CD14-positive monocyte (primary cell): ENCODE data around the gene OLIG2. TPM values are rescaled to one million over a fixed set of nuclear protein-coding genes. Genes with fewer than 3 reads are reported as not detected.

Experiments
- DNase-seq, 3 donors: peaks; one replicate each; pipeline ENCODE4 v3.0.0-alpha.2; 2011 to 2022
- H2AFZ ChIP-seq: 2 replicates; pipeline ENCODE4 v1.6.0; 2012; ENCODE audit warnings: mild to moderate bottlenecking, low read depth, low read length, inconsistent platforms; ENCODE audit not compliant: insufficient read depth, poor library complexity, severe bottlenecking
- H3K27ac ChIP-seq, 2 donors: 1 replicate in 1 of 2; 2 replicates in 1 of 2; pipeline ENCODE4 v1.5.1; 2012 to 2013; ENCODE audit warnings: low read length in 2 of 2, control low read depth in 1 of 2, inconsistent platforms in 1 of 2, low read depth in 1 of 2, mild to moderate bottlenecking in 1 of 2
- H3K27me3 ChIP-seq, 2 donors: one replicate each; pipeline versions ENCODE4 v1.6.0 to v1.6.1; 2011 to 2013; ENCODE audit warnings: low read length in 2 of 2; ENCODE audit not compliant: control insufficient read depth in 2 of 2, insufficient read depth in 2 of 2
- H3K36me3 ChIP-seq, 2 donors: replicated peaks in 1 of 2; 1 replicate in 1 of 2; 2 replicates in 1 of 2; pipeline versions ENCODE4 v1.5.1 to v1.6.1; 2012 to 2013; ENCODE audit warnings: low read length in 2 of 2, control low read depth in 1 of 2, inconsistent platforms in 1 of 2, mild to moderate bottlenecking in 1 of 2; ENCODE audit not compliant: insufficient read depth in 2 of 2, control insufficient read depth in 1 of 2
- H3K4me1 ChIP-seq, 2 donors: 1 replicate in 1 of 2; 2 replicates in 1 of 2; pipeline versions ENCODE4 v1.5.1 to v1.6.1; 2012 to 2013; ENCODE audit warnings: low read length in 2 of 2, control low read depth in 1 of 2, inconsistent platforms in 1 of 2, mild to moderate bottlenecking in 1 of 2, moderate library complexity in 1 of 2; ENCODE audit not compliant: insufficient read depth in 2 of 2, control insufficient read depth in 1 of 2
- H3K4me2 ChIP-seq: replicated peaks from 2 replicates; pipeline ENCODE3; 2012; ENCODE audit warnings: low read length, moderate library complexity, mild to moderate bottlenecking; ENCODE audit not compliant: poor library complexity, severe bottlenecking; ENCODE audit errors: extremely low read depth
- H3K4me3 ChIP-seq, 3 experiments: fragments of 200-600 bp in 1 of 3; sonication (generic) in 1 of 3; replicated peaks in 1 of 3; 1 replicate in 2 of 3; 2 replicates in 1 of 3; pipeline ENCODE4 v1.5.1; 2011 to 2013; ENCODE audit warnings: low read length in 3 of 3, mild to moderate bottlenecking in 3 of 3, control low read depth in 2 of 3, low read depth in 2 of 3, inconsistent platforms in 1 of 3, moderate library complexity in 1 of 3
- H3K79me2 ChIP-seq: 2 replicates; pipeline ENCODE4 v1.6.0; 2012; ENCODE audit warnings: mild to moderate bottlenecking, control low read depth, inconsistent platforms, low read length, moderate library complexity; ENCODE audit not compliant: insufficient read depth
- H3K9ac ChIP-seq: 2 replicates; pipeline ENCODE4 v1.6.0; 2017; ENCODE audit warnings: low read length, mild to moderate bottlenecking; ENCODE audit not compliant: insufficient read depth, poor library complexity, severe bottlenecking
- H3K9me3 ChIP-seq, 2 donors: replicated peaks in 1 of 2; 1 replicate in 1 of 2; 2 replicates in 1 of 2; pipeline versions ENCODE4 v1.5.1 to v1.6.1; 2012 to 2013; ENCODE audit warnings: low read length in 2 of 2, control low read depth in 1 of 2; ENCODE audit not compliant: control insufficient read depth in 1 of 2, insufficient read depth in 1 of 2
- H4K20me1 ChIP-seq: 2 replicates; pipeline ENCODE4 v1.6.0; 2012; ENCODE audit warnings: mild to moderate bottlenecking, low read length, control low read depth, moderate library complexity; ENCODE audit not compliant: insufficient read depth
- H3K27ac Mint-ChIP-seq, 7 donors: one replicate each; pipeline ENCODE4 v1.8.0; 2020; ENCODE audit warnings: mild to moderate bottlenecking in 7 of 7, mixed read lengths in 7 of 7, moderate library complexity in 6 of 7, inconsistent platforms in 2 of 7
- H3K27me3 Mint-ChIP-seq, 3 donors: one replicate each; pipeline ENCODE4 v1.8.0; 2021 to 2022; ENCODE audit warnings: low read depth in 3 of 3, mild to moderate bottlenecking in 3 of 3, mixed read lengths in 3 of 3, moderate library complexity in 3 of 3, inconsistent platforms in 1 of 3
- H3K36me3 Mint-ChIP-seq, 2 donors: one replicate each; pipeline ENCODE4 v1.8.0; 2020; ENCODE audit warnings: mixed read lengths in 2 of 2, inconsistent platforms in 1 of 2, mild to moderate bottlenecking in 1 of 2
- H3K4me1 Mint-ChIP-seq: one replicate; pipeline ENCODE4 v1.8.0; 2020; ENCODE audit warnings: mild to moderate bottlenecking, mixed read lengths
- H3K4me3 Mint-ChIP-seq, 2 donors: one replicate each; pipeline ENCODE4 v1.8.0; 2020; ENCODE audit warnings: mild to moderate bottlenecking in 2 of 2, mixed read lengths in 2 of 2, moderate library complexity in 1 of 2
- H3K9me3 Mint-ChIP-seq, 7 donors: one replicate each; pipeline ENCODE4 v1.8.0; 2020 to 2022; ENCODE audit warnings: mixed read lengths in 7 of 7, mild to moderate bottlenecking in 6 of 7, moderate library complexity in 6 of 7, inconsistent platforms in 2 of 7
- CTCF ChIP-seq: fragments of 200-600 bp; IDR thresholded peaks from one replicate; pipeline ENCODE4 v1.8.0; 2022; ENCODE audit warnings: antibody characterized with exemption, mild to moderate bottlenecking
- WGBS: methylation state at CpG from one replicate; pipeline ENCODE4 v1.1.5; 2013; ENCODE audit warnings: missing lambda C conversion rate; ENCODE audit not compliant: insufficient coverage; 5-methylcytosine and 5-hydroxymethylcytosine counted together
- intact Hi-C, 2 donors: fragments of 100-400 bp; cut with micrococcal nuclease; formaldehyde crosslinking; loops; one replicate each; pipeline versions ENCODE4 v1.15.0 to v1.15.1; 2023
- polyA minus RNA-seq: library from RNA; depleted of rRNA, polyadenylated mRNA; stranded (reverse); fragments of >200 nt; gene quantifications from 2 replicates; pipeline ENCODE4 v1.2.3, GENCODE V29; 2012
- polyA plus RNA-seq, 3 donors: library from polyadenylated mRNA; depleted of rRNA in 1 of 3; unstranded in 2 of 3; stranded (reverse) in 1 of 3; fragments of 300-500 nt in 2 of 3; fragments of >200 nt in 1 of 3; fragmentation: Illumina TruSeq in 2 of 3; gene quantifications; 1 replicate in 2 of 3; 2 replicates in 1 of 3; pipeline ENCODE4 v1.2.3, GENCODE V29; 2012 to 2021
- total RNA-seq, 12 experiments: library from RNA in 1 of 12; stranded (reverse) in 1 of 12; fragments of 120-200 nt in 1 of 12; gene quantifications; one replicate each; pipeline ENCODE4 v1.2.4 and lab custom pipeline; 2013 to 2026; ENCODE audit warnings: mixed read lengths in 6 of 12, inconsistent platforms in 1 of 12

OLIG2 gene
- 0.10 TPM for total RNA-seq (2013)
- polyA plus RNA-seq, result under 1 TPM in 1 of 3 donors, not detected in 2; 0.20 TPM
- 0.42 and 1.6 TPM in 2 replicates for polyA minus RNA-seq
- 5.0 to 89.3 (median 29.7) reads per million in 11 experiments for total RNA-seq (lab: John Stamatoyannopoulos, UW)

- WGBS, result 2% methylated on average over 49 of the region's 59 CpGs
- Mint-ChIP-seq H3K4me3 (peak within 1 kb of the TSS; percentile 75 to 87), H3K27ac (peak within 1 kb of the TSS; percentile 18 to 91 (median 53)), H3K27me3 (peaks cover 91 to 99% (median 94%) of the 10 kb centered on the region in 3 donors), H3K9me3 (peaks cover 0 to 62% (median 45%) of the 10 kb centered on the region in 7 donors), H3K4me1 (peaks cover 79% of the 10 kb centered on the region), H3K36me3 (peaks cover 46 to 49% of the 10 kb centered on the region in 2 donors)
- H3K9me3 ChIP-seq, result peaks cover 5 to 25% of the 10 kb centered on the region in 2 donors
- H3K4me3 ChIP-seq, result peak within 1 kb of the TSS in 1 of 3 experiments; percentile 69
- H3K4me1 ChIP-seq, result peaks cover 72 to 79% of the 10 kb centered on the region in 2 donors
- peak within 1 kb of the TSS; percentile 78 for H3K4me2 ChIP-seq
- peaks cover 22% of the 10 kb centered on the region for H4K20me1 ChIP-seq
- TF ChIP-seq CTCF, result no peak
- H3K27me3 ChIP-seq, result peaks cover 61 to 96% of the 10 kb centered on the region in 2 donors
- peak; percentile 60 to 71 (median 63) for DNase-seq
- H3K27ac ChIP-seq, result no peak within 1 kb of the TSS
- H3K79me2 ChIP-seq, result no peaks in the 10 kb centered on the region
- intact Hi-C loops, result loop anchor here (5.0 to 10.0 kb wide), 2 partner anchors 47 to 169 kb away; partner anchors contain the start of gene OLIG1 (in 2 of the 2)
- H2AFZ ChIP-seq, result peak within 1 kb of the TSS; percentile 55
- H3K36me3 ChIP-seq, result no peaks in the 10 kb centered on the region
- H3K9ac ChIP-seq, result no peak within 1 kb of the TSS
Observed at GRCh38 chr21:33025489-33026442, at the start of gene OLIG2. OLIG2 (plus strand) TSS chr21:33025935; CDS start chr21:33026863, 928 bp downstream.

GRCh38 chr21:32976791-32977190 lies 48.9 kb upstream of the OLIG2 start:
- H3K79me2 ChIP-seq, result no peaks in the 10 kb centered on the region
- no peak overlapping the region for H2AFZ ChIP-seq
- no peak overlapping the region for H3K27ac Mint-ChIP-seq
- no peak overlapping the region for H3K4me3 Mint-ChIP-seq
- DNase-seq, result no peak
- H3K27me3 ChIP-seq, result peaks cover 0 to 4% of the 10 kb centered on the region in 2 donors
- H4K20me1 ChIP-seq, result no peaks in the 10 kb centered on the region
- no peaks in the 10 kb centered on the region for H3K36me3 ChIP-seq
- no peak for TF ChIP-seq CTCF
- peaks cover 0 to 9% of the 10 kb centered on the region in 2 donors for H3K4me1 ChIP-seq
- no peak overlapping the region for H3K9ac ChIP-seq
- WGBS, result 100% methylated on average over 1 of the region's 3 CpGs
- H3K4me3 ChIP-seq, result no peak overlapping the region
- H3K9me3 Mint-ChIP-seq, result peaks cover 0 to 2% (median 2%) of the 10 kb centered on the region in 7 donors
- no peaks in the 10 kb centered on the region for H3K9me3 ChIP-seq
- H3K27ac ChIP-seq, result no peak overlapping the region
- H3K27me3 Mint-ChIP-seq, result peaks cover 0 to 20% (median 3%) of the 10 kb centered on the region in 3 donors
- intact Hi-C loops, result no loop called here
- no peak overlapping the region for H3K4me2 ChIP-seq
- no peaks in the 10 kb centered on the region for H3K36me3 Mint-ChIP-seq
- peaks cover 19% of the 10 kb centered on the region for H3K4me1 Mint-ChIP-seq
